WI38 (cell line): ENCODE results near the gene ESPN.
A peak's percentile ranks its signal among the peaks of the same experiment; 100 is the strongest.

ENCODE experiments used
- H3K4me3 ChIP-seq: 2 replicates; pipeline ENCODE4 v1.5.1; 2011; ENCODE audit warnings: low read depth, mild to moderate bottlenecking, control low read depth, low read length
- TF ChIP-seq, protein P1 (sequence below): IDR thresholded peaks from 2 replicates; pipeline ENCODE4 v1.5.1; 2012; ENCODE audit warnings: low read depth, mild to moderate bottlenecking, control low read depth, low read length

ESPN gene

DNA sequence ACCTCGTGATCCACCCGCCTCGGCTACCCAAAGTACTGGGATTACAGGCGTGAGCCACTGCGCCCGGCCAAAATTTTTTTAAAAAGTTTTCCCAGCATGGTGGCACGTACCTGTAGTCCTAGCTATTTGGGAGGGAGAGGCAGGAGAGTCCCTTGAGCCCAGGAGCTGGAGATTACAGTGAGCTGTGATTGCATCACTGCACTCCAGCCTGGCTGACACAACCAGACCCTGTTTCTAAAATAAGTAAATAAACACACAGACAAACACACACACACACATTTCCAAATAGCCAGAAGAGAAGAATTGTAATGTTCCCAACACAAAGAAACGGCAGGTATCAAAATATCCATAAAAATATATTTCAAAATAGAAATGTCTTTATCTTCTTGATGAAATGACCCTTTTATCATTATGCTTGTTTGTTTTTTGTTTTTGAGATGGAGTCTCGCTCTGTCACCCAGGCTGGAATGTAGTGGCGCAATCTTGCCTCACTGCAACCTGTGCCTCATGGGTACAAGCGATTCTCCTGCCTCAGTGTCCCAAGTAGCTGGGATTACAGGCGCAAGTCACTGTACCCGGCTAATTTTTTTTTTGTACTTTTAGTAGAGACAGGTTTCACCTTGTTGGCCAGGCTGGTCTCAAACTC, 14.2 kb upstream of the ESPN start:
- TF ChIP-seq, protein P1, sequence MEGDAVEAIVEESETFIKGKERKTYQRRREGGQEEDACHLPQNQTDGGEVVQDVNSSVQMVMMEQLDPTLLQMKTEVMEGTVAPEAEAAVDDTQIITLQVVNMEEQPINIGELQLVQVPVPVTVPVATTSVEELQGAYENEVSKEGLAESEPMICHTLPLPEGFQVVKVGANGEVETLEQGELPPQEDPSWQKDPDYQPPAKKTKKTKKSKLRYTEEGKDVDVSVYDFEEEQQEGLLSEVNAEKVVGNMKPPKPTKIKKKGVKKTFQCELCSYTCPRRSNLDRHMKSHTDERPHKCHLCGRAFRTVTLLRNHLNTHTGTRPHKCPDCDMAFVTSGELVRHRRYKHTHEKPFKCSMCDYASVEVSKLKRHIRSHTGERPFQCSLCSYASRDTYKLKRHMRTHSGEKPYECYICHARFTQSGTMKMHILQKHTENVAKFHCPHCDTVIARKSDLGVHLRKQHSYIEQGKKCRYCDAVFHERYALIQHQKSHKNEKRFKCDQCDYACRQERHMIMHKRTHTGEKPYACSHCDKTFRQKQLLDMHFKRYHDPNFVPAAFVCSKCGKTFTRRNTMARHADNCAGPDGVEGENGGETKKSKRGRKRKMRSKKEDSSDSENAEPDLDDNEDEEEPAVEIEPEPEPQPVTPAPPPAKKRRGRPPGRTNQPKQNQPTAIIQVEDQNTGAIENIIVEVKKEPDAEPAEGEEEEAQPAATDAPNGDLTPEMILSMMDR, result no peak
- H3K4me3 ChIP-seq, result no peak overlapping the region

DNA sequence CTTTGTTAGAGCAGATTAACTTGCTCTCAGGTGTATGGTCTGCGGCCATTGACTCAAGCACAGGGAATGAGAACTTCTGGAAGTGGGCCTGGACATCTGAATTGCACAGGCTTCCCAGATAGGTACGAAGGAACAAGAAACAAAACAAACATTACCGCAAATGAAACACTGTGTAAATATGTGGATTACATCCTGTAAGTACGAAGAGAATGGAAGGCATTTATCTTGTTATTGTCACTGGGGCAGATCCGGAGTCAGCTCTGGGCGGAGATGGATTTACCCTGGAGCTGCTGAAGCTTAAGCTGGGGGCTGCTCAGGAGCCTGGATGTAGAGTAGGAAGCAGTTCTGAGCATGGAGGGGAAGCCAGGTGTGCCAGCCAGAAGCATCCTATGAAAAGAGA, 11.7 kb upstream of the ESPN start:
- TF ChIP-seq, protein P1, result no peak
- H3K4me3 ChIP-seq, result no peak overlapping the region

DNA sequence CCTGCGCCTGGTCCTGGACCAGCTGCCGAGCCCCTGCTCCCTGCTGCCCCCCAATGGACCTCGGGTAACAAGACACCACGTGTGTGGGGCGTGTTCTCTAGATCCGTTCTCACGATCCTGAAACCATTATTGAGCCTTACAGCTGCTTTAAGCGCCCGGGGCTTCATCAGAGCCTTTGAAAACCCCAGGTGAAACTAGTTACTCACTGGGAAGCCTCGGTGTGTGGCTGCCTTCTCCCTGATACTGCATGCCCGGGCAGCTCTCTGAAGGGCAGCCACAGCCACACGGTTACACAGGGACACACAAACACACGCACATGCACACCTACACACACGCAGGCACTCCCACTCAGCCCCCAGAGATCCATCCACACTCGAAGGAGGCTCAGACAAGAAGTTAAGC, 10.1 kb upstream of the ESPN start:
- TF ChIP-seq, protein P1, result peak; percentile 71
- H3K4me3 ChIP-seq, result no peak overlapping the region

DNA sequence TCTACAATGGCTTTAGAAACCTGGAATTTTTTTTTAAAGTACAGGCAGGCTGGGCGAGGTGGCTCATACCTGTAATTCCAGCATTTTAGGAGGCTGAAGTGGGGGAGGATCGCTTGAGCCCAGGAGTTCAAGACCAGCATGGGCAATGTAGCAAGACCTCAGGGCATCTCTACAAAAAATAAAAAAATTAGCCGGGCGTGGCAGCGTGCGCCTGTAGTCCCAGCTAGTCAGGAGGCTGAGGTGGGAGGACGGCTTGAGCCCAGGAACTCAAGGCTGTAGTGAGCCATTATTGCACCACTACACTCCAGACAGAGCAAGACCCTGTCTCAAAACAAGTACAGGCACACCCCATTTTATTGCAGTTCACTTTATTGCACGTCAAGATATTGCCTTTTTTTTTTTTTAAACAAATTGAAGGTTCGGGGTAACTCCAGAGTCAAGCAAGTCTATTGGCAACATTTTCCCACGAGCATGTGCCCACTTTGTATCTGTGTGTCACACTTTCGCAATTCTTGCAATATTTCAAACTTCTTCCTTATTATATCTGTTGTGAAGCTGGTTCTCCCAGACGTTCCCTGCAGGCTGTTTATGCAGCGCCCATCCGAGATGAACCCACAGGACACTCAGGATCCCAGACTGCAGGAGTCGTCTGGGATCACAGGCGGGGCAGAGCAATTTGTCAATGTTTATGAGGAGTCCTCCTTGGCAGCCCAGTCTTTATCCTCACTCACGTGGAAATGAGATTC, 9.5 kb upstream of the ESPN start:
- no peak overlapping the region for H3K4me3 ChIP-seq

DNA sequence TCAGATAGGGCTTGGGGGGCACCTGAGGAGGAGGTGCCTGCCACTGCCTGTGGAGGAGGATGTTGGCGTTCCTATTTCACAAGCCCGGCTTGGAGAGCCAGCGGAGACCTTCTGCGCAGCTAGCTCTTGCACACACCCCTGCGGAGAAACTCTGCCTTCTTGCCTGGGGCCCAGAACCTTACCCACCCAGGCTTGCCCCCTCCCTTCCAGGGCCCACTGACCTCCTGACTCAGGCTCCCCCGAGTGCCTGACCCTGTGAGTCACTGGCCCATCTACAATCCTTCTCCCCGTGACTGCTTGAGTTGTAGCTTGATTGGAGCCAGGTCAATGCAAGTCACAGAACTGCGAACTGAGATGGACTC, 8.3 kb upstream of the ESPN start:
- TF ChIP-seq, protein P1, result no peak
- no peak overlapping the region for H3K4me3 ChIP-seq

More for the DNA sequence above, 9.5 kb upstream of the ESPN start:
- TF ChIP-seq, protein P1, result no peak

DNA sequence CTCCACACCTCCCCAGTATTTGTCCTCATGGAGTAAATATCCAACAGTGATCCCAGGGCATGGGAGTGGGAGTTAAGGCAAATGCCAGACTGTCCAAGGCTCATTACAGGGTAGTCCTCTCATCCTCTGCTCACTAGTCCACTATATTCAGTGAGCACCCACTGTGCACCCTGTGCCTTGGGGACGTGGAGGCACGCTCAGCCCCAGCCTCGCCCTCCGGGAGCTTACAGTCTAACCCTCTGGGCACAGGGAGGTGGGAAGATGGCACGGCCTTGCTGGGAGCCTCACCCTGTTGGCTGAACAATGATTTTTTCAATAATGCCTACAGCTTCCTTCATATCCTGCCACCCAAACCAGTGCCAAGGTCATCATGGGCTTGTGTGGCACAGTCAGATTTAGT, 7.7 kb upstream of the ESPN start:
- TF ChIP-seq, protein P1, result no peak
- H3K4me3 ChIP-seq, result no peak overlapping the region

DNA sequence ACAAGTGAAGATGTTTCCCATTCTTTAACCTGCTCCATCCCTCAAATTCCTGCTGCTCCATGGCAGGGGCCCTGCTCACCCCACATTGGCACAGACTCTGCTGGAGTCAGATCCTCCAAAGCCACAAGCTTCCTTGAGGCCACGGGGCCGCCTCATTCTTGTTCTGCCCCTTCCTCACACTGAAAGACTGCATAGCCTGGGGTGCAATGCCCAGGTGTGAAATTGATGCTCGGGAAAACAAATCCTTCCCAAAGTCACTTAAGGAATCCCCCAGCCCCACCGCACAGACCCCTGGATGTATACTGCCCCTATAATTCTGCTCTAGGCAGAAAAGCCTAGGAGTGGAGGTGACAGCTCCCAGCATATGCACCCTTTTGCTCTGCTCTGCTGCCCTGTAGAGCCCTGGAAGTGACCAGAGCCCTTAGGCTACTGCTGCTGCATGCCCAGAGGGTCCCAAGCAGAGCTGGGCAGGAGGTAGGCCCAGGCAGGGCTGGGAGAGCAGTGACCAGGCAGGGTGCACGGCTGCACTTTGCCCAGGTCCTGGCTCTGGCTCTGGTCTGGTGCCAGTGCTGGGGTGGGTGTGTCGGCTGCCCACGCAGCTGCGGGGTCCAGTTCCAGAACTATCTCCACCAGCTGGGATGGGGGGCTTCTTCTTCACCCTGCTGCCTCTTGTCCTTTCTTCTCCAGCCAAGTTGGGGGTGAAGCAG, 6.5 kb upstream of the ESPN start:
- TF ChIP-seq, protein P1, result no peak
- no peak overlapping the region for H3K4me3 ChIP-seq
